Stimulated activated CD8-positive, alpha-beta memory T cell treated with anti-CD3 and anti-CD28 coated beads, Interleukin-12 subunit alpha, Interleukin-12 subunit beta, amount 100 ng/mL, for 24 hours (primary cell): ENCODE measurements around the gene ZBTB20.

Experiments
- DNase-seq: peaks from one replicate; pipeline ENCODE4 v3.0.0-alpha.2; 2020; ENCODE audit errors: extremely low read depth

Gene ZBTB20

DNA sequence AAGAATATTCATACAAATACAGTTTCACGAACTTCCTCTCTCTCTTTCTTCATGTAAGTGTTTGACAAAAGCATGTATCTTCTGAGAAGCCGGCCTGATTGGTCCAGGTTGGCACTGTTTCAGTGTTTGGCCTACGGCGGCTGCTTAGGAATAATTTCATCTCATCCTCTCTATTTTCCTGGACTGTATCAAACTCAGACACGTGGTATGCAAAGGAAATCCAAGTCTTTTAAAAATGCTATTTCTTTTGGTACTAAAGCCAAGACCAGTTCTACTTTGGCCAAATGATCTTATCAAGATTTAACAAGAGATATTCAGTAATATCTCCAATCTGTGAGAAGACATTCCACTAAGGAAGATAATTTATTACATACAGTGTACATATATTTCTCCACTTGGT, 700.5 kb downstream of the ZBTB20 start:
- no peak for DNase-seq

DNA sequence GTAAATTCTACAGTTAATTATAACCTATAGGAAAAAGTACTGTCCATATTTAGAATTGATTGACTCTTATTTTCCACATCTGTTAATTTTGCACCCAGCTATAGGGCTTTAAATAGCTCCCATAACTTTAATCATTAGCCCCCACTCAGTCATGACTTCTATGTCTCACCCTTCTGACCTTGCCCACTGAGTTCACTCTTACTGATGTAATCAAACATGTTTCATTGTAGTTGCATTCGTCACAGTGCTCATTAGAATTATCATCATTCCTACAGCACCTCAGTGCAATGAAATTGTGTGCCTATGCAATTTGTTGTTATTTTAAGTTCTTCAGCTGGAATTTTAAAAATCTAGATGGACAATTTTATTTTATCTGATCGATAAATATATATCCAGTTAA, 701.9 kb downstream of the ZBTB20 start:
- no peak for DNase-seq

- DNase-seq = no peak
Measured at GRCh38 chr3:114444216-114444615, 702.9 kb downstream of the ZBTB20 start.

GRCh38 chr3:114442246-114442645, 704.8 kb downstream of the ZBTB20 start:
- DNase-seq = no peak

- no peak for DNase-seq
Measured at GRCh38 chr3:114441386-114441785, 705.7 kb downstream of the ZBTB20 start.

DNA sequence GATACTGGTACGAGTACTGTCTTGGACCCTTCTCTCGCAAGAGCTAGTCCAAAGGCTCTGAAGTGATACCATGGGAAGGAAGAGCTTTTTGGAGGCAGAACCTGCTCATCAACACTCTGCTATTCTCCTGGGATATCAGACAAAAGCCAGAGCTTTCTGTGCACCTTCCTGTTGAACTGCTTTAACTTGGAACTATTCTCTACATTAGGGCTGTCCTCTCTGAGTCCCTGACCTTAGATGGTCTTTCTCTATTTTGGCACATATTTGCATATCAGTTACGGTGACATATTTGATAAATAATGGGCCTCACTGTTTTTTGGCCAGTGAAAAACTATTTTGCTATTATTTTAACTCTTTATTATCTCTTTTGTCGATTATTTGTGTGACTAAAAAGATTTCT, 706.4 kb downstream of the ZBTB20 start:
- DNase-seq = no peak

DNA sequence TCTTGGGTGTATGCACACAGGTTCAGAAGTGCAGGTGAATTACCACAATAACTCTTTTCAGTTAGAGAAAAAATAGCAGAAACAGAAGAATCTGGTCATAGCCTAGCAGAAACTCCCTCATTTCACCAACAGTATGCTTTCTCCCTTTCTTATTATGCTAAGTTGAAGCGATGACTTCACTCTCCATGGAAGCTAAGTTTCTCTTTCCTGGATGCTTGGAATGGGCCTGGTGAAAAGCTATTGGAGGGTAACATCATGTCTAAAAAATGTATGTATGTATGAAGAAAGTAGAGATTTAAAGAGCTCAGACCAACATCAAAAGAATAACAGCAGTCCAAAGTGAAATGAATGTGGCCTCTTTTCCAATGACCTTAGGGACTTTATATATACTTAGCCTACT, 707.8 kb downstream of the ZBTB20 start:
- no peak for DNase-seq

DNA sequence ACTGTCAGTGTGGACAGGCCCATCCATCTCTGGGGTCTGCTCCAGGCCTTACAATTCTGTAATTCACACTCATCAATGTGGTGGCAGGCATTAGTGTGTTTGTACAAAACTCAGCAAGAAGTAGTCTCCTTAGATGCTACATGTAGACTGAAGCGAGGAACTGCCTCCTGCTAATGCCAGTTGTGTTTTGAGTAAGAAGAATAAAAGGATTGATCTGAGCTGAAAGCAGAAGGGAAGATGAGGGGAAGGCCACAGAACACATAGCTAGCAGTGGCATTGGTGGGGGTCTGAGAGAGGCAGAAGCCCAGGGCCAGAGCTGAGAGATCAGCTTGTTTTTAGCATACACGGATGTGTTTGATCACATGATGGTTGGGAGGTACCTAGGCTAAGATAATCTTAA, 709.2 kb downstream of the ZBTB20 start:
- DNase-seq = no peak

GRCh38 chr3:114436182-114436581, 710.9 kb downstream of the ZBTB20 start:
- DNase-seq = no peak

DNA sequence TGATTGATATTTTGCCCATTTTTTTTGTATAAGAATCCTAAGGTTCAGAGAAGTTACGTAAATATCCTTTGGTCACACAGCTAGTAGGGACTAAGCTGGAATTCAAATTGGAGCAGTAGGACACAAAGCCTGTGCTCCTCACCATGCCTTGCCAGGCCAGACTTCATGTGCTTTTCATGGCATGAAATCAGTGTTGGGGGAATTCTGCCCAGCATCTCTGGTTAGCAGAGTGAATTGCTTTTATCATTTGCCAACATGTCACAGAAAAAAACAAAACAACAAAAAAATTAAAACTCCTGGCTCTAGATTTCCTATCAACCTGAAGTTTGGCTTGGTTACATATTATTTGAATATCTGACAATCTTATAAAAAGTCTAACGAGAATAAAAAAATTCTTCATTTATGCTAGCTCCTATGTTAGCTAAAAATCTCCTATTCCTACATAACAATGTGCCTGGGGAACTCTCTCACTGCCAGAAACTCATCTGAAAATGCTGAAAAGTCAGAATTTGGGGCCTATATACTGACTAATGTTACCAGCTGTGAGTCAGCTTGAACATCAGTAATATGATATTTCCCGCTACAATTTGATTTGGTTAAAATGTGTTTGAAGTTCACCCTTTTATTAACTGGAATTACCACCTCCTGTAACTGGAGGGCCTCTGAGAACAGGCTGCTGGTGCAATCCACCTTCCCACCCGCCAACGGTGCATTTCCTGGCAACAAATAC, 711.5 kb downstream of the ZBTB20 start:
- no peak for DNase-seq

DNA sequence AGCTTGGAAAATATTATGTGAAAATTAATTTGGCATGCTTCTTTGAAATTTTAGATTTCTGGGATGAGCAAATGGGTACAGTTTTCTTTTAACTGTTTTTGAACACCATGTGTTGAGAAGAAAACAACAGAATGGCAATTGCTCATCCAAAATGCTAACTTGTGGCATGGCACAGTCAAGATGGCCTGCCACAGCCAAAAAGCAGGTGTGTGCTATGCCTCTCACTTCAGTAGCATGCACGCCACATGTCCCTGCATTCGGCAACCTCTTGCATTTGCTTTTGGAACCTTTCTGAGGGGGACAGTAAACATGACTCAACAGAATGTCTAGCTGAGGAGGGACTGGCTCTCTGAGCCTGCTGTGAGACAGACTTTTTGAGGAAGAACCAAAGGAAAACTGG, 714.8 kb downstream of the ZBTB20 start:
- no peak for DNase-seq

GRCh38 chr3:114428044-114428595, 719.0 kb downstream of the ZBTB20 start:
- DNase-seq = no peak

DNA sequence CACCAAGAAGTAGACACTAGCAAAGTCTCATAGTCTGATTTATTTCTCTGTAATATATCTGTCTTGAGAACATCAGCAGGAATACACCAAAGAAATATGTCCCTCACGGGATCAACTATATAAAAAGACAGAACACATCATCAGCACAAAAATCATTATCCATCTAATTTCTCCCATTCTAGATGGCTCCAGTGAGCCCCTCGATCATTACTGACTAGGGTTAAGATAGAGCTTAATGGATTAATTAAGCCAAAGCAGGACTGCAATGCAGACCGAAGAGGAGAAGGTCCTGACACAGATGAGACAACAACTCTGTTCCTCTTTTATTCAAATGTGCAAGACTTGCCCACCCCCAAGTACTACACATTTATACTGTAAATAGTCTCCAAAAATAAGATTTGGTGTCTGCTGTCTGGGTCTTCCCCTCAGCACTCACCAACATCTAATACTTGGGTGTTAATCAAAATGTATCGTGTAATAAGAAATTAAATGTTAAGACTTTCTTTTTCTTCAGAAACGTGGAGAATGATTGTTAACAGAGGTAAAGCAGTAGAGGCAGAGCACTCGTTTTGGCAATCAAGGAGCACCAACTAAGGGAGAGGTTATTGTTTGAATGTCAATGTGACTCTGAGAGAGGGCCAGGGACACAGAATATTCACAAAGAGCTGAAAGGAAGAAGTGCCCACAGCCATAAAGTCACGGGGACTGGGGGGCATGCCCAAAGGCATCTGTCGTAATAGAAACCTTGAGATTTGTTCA, 719.6 kb downstream of the ZBTB20 start:
- DNase-seq = no peak

DNA sequence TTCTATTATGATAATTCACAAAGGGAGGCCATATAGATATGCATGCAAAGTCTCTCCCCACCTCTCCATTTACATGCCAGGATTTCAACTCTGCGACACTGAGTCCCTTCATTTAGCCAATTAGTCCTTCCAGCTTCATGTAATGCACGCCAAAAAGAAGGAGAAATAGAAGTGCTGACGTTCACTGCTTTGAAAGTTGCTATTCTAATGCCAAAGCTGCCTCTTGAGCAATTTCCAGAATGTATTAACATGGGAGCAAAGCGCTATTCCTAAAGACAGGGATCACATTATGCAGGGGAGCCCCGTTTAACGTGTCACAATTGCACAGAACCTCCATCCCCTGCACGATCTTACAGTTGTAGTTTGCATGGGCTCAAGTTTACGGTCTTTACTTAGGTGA, 722.8 kb downstream of the ZBTB20 start:
- no peak for DNase-seq

GRCh38 chr3:114421204-114421603, 725.9 kb downstream of the ZBTB20 start:
- no peak for DNase-seq

GRCh38 chr3:114420072-114420471, 727.0 kb downstream of the ZBTB20 start:
- DNase-seq = no peak

DNA sequence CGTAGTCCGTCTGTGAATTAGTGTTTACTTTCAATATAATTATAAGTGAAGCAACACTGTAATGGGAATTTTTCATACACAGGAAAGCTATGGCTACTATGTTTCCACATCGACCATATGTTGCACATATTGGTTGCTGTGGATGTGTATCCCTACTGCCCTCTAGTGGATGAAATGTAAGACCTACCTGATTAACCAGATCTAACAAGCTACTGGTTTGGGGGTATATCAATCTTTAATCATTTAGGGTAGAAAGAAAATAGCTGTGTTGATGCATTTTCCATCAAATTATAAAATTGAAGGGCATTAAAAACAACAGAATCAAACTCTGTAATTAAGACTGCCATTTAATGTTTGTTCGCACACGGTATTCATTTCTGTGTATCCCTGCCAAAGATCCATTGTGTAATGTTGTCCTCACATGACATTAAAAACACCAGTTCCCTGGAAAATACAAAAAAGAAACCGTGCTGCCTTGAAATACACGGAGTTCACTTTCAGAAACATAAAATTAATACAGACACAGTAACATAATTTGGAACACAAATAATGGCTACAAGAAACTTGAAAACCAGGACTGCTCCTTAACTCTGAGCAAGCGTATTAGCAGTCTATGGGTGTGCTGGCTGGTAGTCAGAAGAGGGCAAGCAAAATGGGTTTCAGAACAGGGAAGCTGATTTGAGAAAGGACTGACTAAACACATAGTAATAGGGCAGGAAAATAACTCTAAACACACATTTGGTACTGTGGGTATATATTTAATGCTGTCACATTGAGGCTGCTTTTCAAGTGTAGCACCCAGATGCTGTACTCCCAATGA, 728.2 kb downstream of the ZBTB20 start:
- DNase-seq = no peak

DNA sequence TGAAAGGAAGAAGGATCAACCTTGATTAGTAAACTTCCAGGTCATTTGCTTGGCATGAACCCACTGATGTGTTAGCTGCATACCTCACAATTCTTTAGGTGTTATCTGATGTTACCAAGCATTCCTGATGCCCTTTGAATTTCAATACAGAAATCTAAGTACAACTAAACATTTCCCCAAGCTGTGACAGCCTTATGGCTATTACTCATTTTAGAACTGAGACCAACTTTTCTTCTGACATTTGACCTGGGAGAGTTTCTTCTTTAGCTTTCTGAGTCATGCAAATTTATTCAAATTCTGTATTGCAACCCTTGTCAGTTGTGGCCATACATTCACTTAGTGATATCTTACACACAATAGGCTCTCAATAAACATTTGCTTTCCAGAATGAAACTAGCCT, 729.0 kb downstream of the ZBTB20 start:
- DNase-seq = no peak

DNA sequence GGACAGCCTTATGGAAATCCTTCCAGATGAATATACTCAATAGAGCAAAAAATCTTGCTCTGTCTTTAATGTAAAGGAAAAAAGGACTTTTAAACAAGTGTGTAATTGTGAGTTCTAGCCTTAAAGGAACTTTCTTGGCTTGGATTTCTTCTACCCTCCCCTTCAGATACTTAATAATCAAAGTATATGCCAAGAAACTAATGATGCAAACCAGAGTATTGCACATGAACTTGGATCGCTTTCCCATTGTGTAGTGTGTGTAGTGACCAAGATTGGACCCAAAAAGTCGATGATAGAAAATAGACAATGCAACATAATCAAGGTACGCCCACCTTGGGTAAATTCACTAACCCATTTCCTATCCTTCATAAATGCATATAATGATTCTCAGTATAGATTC, 729.4 kb downstream of the ZBTB20 start:
- no peak for DNase-seq

GRCh38 chr3:114417265-114417664, 729.8 kb downstream of the ZBTB20 start:
- no peak for DNase-seq

GRCh38 chr3:114411811-114412803, 735.0 kb downstream of the ZBTB20 start:
- no peak for DNase-seq
